GM19351 (cell line): ENCODE results near the gene SH3BP4.

ENCODE experiments used
- ATAC-seq: cut with Tn5 transposase; IDR thresholded peaks from one replicate; pipeline ENCODE4 v1.9.1; 2021; ENCODE audit warnings: mild to moderate bottlenecking, moderate library complexity; ENCODE audit not compliant: unreplicated experiment

The SH3BP4 gene

DNA sequence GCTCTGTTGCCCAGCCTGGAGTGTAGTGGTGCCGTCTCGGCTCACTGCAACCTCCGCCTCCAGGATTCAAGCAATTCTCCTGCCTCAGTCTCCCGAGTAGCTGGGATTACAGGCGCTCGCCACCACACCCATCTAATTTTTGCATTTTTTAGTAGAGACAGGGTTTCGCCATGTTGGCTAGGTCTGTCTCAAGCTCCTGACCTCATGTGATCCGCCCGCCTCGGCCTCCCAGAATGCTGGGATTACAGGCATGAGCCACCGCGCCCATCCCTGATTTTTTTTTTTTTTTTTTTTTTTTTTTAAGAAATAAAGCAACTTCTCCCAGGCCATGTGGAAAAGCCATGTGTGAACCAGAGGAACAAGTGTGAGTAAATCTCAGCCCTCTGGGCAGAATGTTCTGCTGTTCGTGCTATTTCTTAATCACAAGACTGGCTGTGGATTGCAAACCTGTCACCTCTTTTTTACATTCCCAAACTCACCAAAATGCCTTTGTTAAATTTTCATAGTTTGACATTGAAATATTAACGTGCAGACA lies 6.4 kb upstream of the SH3BP4 start:
- no peak for ATAC-seq

DNA sequence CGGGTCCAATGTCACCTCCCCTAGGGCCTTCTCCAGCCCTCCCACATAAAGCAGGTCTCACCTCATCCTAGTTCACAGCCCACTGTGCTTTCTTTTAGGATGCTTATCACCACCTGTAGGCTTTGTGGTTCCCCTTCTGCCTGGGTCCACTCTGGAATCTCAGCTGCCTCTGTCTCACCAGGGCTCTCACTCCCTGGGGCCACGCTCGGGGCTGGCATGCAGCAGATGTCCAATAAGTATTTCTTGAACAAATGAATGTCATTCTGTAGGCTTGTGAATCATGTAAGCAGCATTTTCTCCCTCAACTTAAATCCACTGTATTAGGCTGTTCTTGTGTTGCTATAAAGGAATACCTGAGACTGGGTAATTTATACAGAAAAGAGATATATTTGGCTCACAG lies 4.3 kb upstream of the SH3BP4 start:
- ATAC-seq = no peak

DNA sequence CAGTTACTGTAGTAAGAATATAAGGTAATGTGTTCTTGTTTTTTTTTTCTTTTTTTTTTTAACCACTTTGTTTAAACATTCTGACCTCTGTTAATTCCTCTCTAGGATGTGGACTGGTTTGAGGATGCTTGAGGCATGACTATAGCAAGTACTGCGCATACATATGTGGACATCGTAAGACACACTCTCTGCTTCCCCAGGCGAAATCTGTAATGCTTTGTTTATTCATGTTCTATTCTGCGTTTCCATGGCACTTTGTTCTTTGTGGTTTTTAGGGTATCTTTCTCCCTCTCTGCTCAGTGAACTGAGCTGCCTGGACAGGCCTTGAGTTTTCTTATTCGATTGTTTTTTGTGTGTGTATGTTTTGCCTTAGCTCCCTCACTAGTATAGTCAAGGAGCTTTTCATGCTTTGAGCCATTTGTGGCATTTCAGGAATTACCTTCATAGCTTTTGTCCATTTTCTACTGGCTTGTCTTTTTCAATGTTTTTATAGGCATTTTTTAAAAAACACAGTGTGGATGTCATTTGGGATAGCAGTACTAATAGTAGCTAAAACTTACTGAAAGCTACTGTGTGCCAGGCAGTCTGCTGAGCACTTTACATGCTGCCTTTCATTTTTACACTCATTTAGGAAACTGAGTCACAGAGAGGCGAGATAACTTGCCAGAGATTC lies 1.9 kb upstream of the SH3BP4 start:
- no peak for ATAC-seq

DNA sequence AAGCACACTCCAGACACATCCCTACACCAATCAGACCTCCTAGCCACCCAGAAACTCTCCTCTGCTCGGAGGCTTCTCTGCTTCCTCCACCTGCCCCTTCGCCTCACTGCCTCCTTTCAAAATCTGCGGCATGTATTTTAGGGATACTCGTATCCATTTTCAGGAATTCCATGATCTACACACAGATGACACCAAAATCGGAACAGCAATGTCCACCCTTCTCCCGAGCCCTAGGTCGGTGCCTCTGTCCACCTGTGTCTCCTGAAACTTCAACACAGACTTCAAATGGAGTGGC lies 1.4 kb upstream of the SH3BP4 start:
- ATAC-seq = no peak

DNA sequence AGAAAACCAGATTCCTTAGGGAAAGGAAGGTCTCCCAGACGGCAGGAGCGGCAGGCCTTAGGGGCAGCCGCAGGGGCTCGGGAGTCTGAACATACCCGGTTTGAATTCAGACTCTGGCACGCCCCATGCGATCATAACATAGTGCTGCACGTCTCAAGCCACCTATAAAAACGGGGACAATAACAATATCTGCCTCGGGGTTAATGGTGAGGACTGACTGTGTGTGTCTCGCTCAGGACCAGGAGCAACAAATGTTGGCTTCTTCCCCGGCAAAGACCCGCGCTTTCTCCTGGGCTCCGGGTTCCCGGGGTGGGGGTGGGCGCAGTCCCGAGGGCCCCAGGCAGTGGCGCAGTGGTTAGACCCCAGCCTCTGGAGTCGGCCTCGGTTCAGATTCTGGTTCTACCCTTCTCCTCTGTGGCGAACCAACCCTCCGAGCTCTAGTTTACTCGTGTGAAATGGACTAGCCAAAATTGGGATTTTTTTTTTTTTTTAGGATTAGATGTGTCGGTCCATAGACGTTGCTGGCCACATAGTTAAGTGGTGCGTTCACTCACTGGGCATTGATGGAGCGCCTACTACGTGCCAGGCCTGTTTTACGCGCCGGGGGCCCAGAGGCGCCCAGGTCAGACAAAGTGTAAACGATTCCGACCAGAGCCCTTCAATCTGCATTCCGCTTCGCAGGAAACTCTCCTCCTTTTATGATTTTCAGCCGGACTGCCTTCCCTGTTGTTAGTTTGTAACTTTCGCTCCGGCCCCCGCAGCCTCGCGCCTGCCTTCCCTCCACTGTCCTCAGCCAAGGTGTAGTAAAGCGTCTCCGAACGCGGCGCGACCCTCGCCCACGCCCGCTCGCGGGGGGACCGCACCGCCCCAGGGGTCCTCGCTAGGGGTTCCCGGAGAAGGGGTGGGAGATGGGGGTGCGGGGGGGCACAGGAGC lies 820 bp upstream of the SH3BP4 start:
- no peak for ATAC-seq

DNA sequence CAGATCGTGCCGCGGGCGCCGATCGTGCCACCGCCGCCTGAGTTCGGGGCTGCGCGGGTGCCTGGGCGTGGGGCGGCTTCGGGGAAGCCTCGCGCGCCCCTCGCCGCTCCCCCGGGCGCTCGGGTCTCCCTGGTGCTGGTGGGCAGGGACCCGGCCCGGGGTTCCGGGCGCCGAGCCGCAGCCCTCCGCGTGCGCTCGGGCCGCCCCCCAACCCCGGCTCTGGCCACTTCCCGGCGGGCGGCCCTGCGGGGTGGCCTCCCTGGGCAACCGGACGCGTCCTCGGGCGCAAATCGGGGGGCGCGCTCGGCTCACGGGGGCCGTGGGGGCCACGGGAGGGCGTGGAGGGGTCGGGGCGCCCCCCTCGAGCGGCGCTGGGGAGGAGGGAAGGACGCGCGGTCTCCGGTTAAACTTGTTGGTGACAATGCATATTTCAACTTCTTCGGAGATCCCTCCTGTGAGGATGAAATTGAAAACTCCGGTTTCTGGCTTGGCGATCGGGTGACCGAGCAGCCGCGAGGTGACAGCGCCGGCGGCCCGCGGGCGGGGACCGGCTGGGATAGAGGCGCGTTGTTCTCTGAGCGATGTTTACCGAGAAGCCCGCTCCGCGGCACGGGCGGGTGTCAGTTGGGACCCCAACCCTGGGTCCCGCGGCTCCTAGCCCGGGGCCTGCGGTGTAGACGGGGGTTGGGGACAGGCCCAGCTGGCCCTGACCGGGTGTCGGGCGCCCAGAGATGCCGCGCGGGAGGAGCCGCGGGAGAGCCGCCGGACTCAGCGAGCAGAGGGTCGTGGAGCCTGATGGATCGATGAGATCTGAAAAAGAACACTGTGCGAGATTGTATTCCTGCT lies 676 bp downstream of the SH3BP4 start:
- no peak for ATAC-seq

DNA sequence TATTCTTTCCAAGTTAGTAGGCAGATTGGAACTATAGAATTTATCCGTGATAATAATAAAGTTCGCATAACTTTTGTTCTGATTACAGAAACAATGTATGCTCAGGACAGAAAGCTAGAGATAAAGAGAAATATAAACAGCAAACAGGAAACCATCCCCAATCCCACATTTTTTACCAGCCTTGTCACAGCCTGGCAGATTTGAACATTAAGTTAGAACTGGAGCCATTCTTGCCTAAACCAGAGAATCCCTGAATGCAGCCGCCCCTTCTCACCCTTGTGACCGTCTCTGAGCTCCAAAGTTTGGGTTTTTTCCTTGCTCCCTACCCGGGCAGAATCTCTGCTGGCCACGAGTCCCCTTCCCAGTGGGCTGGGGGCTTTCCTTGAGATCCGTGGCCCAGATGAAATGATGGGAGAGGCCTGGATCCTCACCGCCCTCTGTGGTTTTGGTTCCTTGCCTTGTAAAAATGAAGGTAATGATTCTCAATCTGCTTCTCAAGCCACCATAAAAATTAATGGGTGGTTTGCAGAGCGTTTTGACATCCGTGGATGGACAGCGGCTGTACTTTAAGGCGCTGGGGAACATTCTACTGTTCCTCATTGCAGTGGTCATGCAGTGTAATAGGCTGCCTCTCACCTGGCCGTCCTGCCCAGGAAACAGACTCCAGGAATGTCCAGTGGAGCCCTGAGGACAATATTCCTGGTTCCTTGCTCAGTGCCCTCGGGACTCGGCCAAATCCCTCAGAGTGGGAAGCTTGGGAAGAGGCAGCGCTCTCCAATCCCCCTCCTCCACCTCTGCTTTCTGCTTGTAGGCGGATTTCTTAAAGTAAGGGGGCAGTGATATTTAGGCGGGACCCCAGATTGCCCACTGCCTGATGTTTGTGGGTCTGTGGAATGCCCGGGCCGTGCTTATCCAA lies 1.6 kb downstream of the SH3BP4 start:
- no peak for ATAC-seq

DNA sequence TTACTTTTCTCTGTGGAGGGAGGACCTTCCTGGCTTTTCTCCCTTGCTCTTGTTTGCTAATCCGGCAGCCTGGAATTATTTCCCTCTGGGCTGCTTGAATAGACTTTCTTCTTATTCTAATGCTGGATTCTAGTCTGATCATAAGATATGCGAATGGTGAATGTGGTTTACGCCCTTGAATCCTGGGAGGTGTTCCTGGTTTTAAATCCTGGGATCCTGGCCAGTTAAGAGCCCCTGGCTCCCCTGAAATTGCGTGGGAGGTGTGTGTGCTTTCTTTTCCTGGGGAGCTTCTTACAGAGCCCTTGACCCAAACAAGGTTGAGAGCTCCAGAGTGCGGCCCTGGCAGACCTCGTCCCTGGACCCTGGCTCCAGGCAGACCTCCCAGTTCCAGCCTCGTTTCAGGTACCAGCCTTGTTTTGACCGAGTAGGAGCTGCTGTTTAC lies 2.8 kb downstream of the SH3BP4 start:
- no peak for ATAC-seq

DNA sequence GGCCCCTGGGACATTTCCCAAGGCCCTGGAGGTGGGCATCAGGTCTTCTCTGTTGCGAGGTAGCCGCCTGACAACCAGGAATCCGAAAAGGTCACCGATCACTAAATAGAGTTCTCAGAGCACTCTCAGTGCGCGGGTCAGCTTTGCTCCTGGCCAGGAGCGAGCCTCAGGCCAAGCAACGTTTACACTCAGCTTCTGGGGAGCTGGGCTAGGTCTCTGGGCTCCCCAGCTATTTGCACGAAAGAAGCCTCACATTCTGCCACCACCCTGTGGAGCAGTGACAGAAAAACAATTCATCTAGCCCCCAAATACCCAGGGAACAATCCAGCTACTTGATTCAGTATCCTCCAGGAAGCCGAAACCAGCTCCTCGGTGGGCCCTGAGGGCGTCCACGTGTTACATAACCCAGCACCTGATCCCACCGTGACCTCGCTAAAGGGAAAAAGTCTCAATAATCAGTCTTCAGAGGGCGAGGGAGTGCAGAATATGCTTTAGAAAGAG lies 3.3 kb downstream of the SH3BP4 start:
- ATAC-seq = no peak

DNA sequence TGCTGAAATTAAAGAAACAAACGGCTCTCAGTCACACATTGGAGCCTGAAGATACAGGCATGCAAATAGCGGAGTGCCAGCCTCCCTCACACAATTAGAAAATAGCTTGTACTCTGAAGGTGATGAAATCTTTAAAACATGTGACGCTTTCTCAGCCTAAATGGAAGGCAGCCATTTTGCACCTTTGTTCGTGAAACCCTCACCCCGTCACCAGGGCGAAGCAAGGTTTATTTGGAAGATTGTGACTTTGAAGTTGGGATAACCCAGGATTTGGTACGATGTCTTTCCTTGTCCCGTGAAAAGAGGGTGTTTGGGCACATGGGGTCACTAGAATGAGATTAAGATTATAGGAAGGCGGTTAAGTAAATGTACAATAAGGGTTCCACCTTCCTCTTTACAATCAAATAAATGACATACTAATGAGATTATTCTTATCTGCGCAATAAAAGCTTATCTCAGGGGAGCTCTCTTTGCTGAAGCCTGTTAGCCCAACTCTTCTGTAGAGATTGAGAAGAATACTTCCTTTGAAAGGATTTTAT lies 4.2 kb downstream of the SH3BP4 start:
- ATAC-seq = no peak

DNA sequence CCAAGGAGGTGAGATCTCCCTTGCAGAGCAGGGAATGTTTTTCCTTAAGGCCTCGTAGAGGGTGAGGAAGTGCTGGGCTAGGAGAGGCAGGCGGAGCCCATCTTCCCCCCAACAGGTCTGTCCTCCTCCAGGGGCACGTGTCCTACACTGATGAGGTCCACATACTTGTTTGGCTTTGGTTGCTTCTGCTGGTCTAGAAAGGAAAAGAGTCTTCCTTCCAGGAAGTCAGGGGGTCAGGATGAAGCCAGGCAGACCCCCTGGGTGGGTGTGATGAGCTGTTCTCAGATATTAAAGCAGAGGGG lies 6.0 kb downstream of the SH3BP4 start:
- no peak for ATAC-seq

DNA sequence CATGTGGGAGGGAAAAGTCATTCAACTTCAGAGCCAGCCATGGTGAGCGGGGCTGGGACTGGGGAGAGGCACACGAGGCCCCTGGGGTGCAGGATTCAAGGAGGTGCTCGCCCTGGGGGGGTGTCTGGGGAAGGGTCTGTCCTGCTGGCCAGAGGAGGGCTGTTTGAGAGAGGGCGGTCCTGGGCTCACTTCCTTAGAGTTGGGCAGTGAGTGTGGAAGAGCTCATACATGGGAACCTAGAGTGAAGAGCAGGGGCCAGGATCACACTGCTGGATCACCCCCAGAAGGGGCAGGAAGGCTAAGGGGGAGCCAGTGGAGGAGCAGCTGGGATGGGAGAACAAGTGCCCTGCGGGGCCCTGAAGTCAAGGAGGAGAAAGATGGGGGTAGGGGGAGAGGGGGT lies 6.5 kb downstream of the SH3BP4 start:
- ATAC-seq = no peak

DNA sequence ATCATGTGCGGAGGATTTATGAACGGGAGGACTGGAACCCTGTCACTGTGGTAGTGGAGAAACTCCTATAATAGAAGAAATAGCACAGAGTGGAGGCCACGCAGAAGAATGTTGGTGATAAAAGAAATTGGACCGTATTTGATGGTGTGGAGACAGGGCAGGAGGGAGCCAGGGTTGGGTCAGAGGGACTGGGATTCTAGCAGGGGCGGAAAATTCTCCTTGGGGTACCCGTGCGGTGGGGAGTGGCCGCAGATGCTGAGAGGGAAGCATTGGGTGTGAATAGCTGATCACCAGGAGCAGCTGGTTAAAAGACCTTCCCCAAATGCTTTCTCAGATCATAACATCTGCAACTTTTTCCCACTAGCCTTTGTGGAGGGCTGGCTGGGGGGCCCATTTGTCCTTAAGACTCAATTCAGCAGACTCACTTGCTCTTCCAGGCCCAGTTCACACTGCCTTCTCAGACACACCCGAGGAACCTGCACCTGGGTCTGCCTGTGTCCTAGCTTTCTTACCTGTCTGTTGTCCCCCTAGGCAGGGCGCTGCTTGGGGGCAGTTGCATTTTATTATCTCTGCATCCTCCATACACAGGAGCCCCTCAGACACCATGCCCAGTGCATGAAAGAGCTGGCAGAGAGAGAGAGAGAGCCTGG lies 7.1 kb downstream of the SH3BP4 start:
- no peak for ATAC-seq

DNA sequence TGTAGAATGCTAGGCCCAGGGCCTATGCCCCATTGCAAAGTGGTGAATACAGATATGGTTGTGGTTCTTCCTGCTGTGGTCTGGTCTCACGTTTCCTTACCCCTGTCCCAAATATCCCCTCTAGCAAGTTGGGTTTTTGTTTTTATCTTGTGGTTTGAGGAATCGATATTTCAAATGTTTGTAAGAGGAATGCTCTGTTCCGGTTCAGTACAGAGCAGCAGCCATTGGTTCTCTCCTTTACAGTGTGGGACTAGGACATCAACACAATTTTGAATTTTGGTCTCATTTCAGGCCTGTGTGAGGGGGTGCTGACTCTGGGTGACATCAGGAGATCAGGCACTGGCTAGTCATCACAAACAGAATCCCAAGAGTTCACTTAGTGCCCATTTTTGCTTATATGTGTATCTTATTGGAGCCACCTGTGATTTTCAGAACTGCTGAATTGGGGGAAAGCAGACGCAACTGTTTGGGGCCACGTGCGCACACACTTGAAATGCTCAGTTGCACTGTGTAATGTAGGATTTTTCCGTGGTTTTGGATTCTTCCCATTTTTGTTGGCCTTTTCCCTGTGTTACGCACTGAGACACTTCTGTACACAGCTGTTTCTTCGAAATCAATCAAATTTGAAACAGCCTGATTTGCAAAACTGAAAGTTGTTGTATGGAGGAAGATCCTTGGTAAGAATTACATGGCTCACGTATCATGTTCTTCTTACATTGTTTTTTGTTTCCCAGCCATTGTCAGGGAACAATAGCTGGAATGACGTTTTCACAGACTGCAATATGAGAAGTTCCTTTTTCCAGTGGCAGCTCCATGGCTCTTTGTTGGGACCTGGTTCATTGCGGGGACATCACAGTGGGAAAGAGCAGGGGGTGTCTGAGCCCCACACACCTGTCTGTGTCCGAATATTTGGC lies 8.6 kb downstream of the SH3BP4 start:
- no peak for ATAC-seq

DNA sequence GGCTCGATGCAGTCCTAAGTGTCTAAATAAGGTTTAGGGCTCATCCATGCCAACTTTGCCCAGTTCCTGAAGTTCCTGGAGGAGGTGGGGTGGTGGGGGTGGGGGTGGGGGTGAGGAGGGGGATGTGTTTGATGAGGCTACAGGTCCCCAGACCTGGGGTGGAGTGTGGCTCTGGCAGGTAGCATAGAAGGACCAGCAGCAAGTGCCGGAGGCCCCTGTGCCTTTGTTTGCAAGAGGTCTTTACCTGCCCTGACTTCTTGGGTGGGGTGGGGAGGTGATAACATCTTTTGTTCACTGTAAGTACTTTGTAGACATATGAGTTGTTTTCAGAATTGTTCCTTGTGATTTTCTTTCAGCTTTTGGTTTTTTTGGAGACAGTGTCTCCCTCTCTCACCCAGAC lies 10.0 kb downstream of the SH3BP4 start:
- ATAC-seq = no peak

DNA sequence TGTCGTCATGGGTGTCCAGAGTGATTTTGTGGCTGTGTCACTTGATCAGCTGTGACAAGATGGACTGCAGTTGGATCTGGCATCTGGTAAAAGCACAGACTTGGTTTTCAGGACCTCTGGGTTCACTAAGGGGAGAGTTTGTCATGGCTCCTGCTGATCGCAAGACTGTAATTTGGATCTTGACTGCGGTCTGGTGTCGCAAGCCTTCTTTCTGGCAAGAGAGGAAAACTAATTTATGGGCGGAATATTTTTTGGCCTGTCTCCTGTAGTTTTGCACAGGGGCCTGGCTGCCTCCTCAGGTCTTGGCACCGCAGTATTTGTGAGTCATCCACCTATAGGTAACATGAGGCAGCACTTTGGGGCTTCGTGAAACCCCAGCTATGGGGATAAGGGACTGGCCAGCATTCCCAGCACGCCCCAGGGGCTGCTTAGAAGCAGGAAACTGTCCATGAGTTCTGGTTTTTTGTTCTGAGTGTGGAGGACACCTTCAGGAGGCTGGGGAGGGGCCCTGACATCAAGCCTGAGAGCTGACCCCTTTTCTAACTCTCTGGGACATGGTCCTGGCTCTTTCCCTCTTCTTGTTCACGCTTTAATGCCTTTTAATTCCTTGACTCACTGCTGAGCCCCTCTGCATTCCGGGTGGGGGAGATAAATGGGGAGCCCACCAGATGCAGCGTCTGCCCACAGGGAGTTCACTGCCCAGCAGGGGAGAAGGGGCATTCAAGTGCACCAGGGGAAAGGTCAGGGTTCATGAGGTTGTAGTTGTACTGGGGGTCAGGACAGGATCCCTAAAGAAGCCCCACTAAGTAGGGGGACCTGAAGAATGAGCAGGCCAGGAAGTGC lies 12.2 kb downstream of the SH3BP4 start:
- ATAC-seq = no peak

DNA sequence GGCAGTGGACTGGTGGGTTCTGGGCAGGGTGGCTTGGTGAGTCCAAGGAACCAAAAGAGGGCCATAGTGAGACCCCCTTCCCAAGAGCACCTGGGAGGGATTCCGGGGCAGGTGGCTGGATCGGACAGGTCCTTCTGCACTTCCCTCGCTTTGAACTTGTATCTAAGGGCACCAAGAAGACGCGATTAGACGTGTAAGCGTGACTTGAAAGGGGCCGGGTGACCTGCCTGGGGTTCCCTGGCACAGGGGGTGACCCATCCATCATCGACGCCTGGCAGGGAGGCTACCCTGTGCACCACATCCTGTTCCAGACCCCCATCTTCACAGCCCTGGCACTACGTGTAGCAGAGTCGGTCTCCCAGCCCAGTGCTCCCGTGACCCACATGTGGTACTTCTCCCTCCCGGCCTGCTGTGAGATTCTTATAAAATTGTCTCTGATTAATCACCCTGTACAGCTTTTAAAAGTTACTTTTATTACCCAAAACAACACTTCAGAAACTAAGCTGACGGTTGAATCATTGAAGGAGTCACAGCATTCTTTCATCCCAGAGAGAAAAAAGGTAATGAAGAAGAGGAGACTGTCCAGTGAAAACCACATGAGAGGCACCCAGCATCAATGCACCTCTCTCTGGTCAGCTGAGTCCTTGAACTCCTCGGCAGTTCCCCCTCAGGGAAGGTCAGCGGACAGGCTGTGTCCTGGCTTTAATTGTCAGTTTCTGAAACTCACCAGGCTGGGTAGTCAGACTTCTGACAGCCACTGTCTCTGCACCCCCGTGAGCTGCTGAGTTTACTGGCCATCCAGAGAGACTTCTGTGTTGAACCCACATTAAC lies 13.0 kb downstream of the SH3BP4 start:
- ATAC-seq = no peak
